Activated CD8-positive, alpha-beta memory T cell treated with anti-CD3 and anti-CD28 coated beads, Interleukin-2, amount 50 U/mL, for 1 hour (primary cell): ENCODE measurements around the gene ZNF10.

ENCODE experiments used
- DNase-seq: peaks from one replicate; pipeline ENCODE4 v3.0.0-alpha.2; 2020; ENCODE audit errors: extremely low read depth

Gene ZNF10

DNA sequence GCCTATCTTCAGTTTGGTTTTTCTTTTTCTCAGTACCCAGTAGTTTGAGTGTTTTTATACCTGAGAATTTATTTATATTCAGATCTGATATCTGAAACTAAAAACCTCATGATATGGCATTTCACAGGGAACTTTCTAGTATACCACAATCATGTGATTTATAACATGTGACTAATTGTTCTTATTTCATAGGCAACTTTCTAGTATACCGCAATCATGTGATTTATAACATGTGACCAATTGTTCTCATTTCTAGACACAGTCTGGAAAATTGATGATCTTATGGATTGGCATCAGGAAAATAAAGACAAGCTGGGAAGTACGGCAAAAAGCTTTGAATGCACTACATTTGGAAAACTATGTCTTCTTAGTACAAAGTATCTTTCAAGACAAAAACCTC is 71.5 kb downstream of the ZNF10 start:
- DNase-seq = no peak

DNA sequence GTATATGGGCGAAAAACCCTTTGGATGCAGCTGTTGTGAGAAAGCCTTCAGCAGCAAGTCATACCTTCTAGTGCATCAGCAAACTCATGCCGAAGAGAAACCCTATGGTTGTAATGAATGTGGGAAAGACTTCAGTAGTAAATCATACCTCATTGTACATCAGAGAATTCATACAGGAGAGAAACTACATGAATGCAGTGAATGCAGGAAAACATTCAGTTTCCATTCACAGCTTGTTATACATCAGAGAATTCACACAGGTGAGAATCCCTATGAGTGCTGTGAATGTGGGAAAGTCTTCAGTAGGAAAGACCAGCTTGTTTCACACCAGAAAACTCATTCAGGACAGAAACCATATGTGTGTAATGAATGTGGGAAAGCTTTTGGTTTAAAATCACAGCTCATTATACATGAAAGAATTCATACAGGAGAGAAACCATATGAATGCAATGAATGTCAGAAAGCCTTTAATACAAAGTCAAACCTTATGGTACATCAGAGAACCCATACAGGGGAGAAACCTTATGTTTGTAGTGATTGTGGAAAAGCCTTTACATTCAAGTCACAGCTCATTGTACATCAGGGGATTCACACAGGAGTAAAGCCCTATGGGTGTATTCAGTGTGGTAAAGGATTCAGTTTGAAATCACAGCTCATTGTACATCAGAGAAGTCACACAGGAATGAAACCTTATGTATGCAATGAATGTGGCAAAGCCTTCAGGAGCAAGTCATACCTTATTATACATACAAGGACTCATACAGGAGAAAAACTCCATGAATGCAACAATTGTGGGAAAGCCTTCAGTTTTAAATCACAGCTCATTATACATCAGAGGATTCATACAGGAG is 72.3 kb downstream of the ZNF10 start:
- no peak for DNase-seq

DNA sequence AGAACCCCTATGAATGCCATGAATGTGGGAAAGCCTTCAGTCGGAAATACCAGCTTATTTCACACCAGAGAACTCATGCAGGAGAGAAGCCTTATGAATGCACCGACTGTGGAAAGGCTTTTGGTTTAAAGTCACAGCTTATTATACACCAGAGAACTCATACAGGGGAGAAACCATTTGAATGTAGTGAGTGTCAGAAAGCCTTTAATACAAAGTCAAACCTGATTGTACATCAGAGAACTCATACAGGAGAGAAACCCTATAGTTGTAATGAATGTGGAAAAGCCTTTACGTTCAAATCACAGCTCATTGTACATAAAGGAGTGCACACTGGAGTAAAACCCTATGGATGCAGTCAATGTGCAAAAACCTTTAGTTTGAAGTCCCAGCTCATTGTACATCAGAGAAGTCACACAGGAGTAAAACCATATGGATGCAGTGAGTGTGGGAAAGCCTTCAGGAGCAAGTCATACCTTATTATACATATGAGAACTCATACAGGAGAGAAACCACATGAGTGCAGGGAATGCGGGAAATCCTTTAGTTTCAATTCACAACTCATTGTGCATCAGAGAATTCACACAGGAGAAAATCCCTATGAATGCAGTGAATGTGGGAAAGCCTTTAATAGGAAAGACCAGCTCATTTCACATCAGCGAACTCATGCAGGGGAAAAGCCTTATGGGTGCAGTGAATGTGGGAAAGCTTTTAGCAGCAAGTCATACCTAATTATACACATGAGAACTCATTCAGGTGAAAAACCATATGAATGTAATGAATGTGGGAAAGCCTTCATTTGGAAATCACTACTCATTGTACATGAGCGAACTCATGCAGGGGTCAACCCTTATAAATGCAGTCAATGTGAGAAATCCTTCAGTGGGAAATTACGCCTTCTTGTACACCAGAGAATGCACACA is 73.2 kb downstream of the ZNF10 start:
- DNase-seq = no peak

DNA sequence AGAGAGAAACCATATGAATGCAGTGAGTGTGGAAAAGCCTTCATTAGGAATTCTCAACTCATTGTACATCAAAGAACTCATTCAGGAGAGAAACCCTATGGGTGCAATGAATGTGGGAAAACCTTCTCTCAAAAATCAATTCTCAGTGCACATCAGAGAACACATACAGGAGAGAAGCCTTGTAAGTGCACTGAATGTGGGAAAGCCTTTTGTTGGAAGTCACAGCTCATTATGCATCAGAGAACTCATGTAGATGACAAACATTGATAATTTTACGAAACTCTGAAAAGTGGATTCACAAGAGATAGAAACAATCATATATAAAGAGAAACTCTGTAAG is 73.8 kb downstream of the ZNF10 start:
- DNase-seq = no peak

DNA sequence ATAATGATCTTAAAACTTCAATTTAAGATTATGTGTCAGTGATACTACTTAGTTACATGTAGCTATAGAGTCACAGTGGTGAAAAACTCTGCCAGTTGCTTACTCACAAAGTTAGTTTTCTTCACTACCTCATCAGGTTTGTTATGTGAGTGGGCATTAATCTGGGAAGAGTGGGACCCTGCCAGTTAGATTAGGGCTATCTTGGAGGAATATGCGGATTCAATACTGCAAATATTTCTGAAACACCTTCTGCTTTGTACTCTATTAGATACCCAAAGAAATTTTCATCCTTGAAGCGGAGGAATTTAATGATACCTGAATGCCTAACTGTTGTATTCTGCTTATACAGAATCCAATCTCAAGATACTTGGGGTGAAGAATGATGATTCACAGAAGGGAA is 76.0 kb downstream of the ZNF10 start:
- DNase-seq = no peak
